GM18507 (cell line): ENCODE results near the gene SIM2.

Source experiments
- DNase-seq: peaks from one replicate; pipeline ENCODE4 v3.0.0; 2011; ENCODE audit warnings: low read depth; ENCODE audit not compliant: insufficient read length; ENCODE audit errors: extremely low spot score
- FAIRE-seq: peaks from 2 replicates; lab custom pipeline; 2011; peaks lifted over from hg19 to GRCh38; lab: Jason Lieb, UNC

Gene SIM2

DNA sequence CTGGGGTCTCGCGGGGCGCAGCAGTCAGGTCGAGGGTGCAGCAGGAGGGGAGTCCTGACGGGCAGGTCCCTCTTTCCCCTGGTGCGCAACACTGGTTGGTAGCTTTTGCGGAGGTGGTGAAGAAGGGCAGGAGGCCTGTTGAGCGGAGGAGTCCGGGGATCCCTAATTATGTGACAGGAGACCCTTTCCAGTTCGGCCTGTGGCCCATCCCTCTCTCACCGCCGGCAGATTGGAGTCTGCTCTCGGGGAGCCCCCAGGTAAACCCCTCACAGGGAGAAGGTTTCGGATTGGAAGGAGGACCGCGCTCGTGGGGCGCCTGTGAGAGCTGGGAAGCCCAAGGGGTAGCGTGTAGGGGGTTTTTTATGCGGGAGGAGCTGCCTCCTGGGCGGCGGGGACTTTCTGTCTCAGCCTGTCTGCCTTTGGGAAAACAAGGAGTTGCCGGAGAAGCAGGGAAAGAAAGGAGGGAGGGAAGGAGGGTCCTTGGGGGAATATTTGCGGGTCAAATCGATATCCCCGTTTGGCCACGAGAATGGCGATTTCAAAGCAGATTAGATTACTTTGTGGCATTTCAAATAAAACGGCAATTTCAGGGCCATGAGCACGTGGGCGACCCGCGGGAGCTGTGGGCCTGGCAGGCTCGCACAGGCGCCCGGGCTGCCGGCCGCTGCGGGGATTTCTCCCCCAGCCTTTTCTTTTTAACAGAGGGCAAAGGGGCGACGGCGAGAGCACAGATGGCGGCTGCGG, 9.5 kb downstream of the SIM2 start:
- FAIRE-seq (no peak), DNase-seq (no peak)

GRCh38 chr21:36709030-36709867, 10.3 kb downstream of the SIM2 start:
- DNase-seq (no peak), FAIRE-seq (no peak)

- no peak for FAIRE-seq
- no peak for DNase-seq
Observed at GRCh38 chr21:36709868-36710728, 11.2 kb downstream of the SIM2 start.

- FAIRE-seq (no peak), DNase-seq (no peak)
Observed at GRCh38 chr21:36710729-36711048, 11.8 kb downstream of the SIM2 start.

GRCh38 chr21:36713746-36714145, 14.8 kb downstream of the SIM2 start:
- FAIRE-seq, result no peak

DNA sequence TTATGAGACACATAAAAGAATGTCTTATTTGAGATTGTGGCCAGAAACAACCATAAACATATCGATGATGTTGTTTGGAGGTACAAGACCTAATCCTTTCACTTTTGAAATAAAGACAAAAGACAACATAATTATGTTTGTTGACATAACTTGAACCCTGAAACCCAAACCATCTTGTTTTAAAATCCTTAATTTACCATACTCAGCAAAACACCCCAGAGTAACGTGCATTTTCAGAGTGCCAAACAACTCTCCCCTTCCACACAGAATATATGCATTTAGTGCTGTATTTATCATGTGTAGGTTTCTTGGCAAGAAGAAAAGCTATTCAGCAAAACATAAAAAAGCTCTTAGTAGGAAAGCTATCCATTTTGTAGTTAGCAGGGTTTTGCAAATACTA, 17.5 kb downstream of the SIM2 start:
- DNase-seq, result no peak
- FAIRE-seq, result no peak

More at GRCh38 chr21:36713746-36714145, 14.8 kb downstream of the SIM2 start:
- DNase-seq, result no peak

GRCh38 chr21:36716836-36717235, 17.9 kb downstream of the SIM2 start:
- FAIRE-seq, result no peak

GRCh38 chr21:36717976-36718375, 19.1 kb downstream of the SIM2 start:
- no peak for DNase-seq
- no peak for FAIRE-seq

More at GRCh38 chr21:36716836-36717235, 17.9 kb downstream of the SIM2 start:
- no peak for DNase-seq

DNA sequence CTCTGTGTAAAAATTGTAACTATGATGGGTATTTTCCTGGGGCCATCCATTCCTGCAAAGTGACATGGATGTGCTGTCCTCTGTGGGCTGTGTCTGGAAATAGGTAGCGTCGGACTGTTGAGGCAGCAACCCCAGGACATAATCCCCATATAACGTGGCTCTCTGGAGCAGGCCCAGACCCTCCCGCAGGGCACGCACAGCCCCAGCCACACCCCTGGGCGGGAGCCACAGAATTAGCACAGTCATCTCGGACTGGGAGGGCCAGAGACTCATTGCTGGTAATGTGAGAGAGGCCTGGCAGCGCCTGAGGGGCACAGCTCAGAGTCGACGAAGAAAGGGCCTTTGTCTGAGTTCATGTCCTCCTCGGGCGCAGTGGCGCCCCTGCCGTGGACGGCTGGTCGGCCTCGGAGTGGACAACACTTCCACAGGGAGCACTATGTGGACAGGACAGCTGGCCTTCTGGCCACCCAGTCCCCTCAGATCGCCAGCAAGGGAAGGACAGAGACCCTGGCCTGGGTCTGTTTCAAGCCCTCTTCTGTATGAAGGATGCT, 20.1 kb downstream of the SIM2 start:
- no peak for DNase-seq
- FAIRE-seq, result no peak

GRCh38 chr21:36719614-36720013, 20.7 kb downstream of the SIM2 start:
- DNase-seq (no peak), FAIRE-seq (no peak)

DNA sequence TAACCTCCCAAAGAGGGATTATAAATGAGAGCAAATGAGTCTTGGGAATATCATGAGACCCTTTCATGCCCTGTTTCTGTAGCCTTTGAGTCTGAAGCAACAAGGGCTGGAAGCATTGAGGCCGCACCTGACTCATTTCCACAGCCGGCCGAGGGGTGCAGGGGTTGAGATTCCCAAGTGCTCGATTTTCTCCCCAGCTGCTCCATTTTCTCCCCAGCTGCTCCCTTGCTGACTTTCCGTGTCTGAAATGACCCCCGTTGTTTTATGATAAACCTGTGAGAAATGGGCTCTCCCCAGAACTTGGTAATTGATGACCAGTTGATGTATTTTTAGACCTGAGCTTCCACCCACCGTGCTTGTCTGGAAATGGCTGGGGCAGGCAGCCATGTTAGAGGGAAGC, 22.9 kb downstream of the SIM2 start:
- FAIRE-seq (no peak), DNase-seq (no peak)

GRCh38 chr21:36722370-36723368, 23.8 kb downstream of the SIM2 start:
- DNase-seq, result no peak
- FAIRE-seq, result no peak

- FAIRE-seq, result no peak
Observed at GRCh38 chr21:36723371-36723881, 24.5 kb downstream of the SIM2 start.

DNA sequence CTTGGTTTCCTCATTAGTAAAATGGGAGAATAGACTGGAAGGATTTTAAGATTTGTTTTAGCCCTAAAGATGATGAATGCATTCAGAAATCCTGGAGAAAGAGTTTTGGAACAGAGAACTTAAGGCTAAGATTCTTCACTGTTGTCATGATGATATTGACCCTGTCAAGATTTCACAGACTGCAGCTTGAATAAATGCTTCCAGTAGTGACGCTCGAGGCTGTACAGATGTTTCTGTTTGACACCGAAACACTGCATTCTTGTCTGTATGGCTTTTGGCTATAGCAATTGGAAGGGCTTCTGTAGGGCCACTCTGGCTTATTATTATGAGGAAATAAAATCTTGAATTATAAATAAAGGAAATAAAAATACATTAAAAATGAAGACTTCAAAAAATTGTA, 25.7 kb downstream of the SIM2 start:
- DNase-seq (no peak), FAIRE-seq (no peak)

More at GRCh38 chr21:36723371-36723881, 24.5 kb downstream of the SIM2 start:
- no peak for DNase-seq

DNA sequence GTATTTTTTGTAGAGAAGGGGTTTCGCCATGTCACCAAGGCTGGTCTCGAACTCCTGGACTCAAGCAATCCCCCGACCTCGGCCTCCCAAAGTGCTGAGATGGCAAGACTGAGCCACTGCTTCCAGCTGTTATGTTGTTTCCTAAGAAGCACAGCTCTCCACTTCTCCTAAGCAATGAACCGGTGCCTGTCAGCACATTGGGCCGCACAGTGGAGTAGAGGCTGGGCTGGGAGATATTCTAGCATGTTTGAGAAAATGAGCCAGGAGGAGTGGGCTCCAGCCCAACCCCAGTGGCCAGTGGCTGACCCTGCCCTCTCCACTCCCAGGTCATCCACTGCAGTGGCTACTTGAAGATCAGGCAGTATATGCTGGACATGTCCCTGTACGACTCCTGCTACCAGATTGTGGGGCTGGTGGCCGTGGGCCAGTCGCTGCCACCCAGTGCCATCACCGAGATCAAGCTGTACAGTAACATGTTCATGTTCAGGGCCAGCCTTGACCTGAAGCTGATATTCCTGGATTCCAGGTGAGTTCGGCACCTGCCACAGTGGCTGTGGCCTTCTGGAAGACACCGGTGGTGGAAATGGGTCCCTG, 27.0 kb downstream of the SIM2 start:
- FAIRE-seq (no peak), DNase-seq (no peak)

- no peak for DNase-seq
- no peak for FAIRE-seq
Observed at GRCh38 chr21:36727866-36728265, 29.0 kb downstream of the SIM2 start.

- DNase-seq (no peak), FAIRE-seq (no peak)
Observed at GRCh38 chr21:36728371-36729111, 29.6 kb downstream of the SIM2 start.
